Dendritic cell treated with granulocyte-macrophage colony-stimulating factor and Interleukin-4, amounts not matched to agents 40 ng/mL and 50 ng/mL, for 4 days (primary cell): ENCODE measurements around the gene RAP1GDS1.
"Not testable (repeated sequence)": the region's sequence is repeated elsewhere in the genome, so short reads cannot be mapped to it uniquely, and the experiment has no call there.

Source experiments
- H3K27ac Mint-ChIP-seq: one replicate; pipeline ENCODE4 v1.8.0; 2022; ENCODE audit warnings: mild to moderate bottlenecking, mixed read lengths
- H3K27me3 Mint-ChIP-seq: one replicate; pipeline ENCODE4 v1.8.0; 2022; ENCODE audit warnings: mild to moderate bottlenecking, mixed read lengths
- H3K36me3 Mint-ChIP-seq: one replicate; pipeline ENCODE4 v1.8.0; 2022; ENCODE audit warnings: low read depth, mixed read lengths
- H3K4me1 Mint-ChIP-seq: one replicate; pipeline ENCODE4 v1.8.0; 2022; ENCODE audit warnings: low read depth, mixed read lengths
- H3K4me3 Mint-ChIP-seq: one replicate; pipeline ENCODE4 v1.8.0; 2022; ENCODE audit warnings: mild to moderate bottlenecking, moderate library complexity, mixed read lengths
- H3K9me3 Mint-ChIP-seq: one replicate; pipeline ENCODE4 v1.8.0; 2022; ENCODE audit warnings: mixed read lengths
- intact Hi-C: fragments of 100-400 bp; cut with micrococcal nuclease; formaldehyde crosslinking; loops from one replicate; pipeline ENCODE4 v1.15.0; 2022

The RAP1GDS1 gene

DNA sequence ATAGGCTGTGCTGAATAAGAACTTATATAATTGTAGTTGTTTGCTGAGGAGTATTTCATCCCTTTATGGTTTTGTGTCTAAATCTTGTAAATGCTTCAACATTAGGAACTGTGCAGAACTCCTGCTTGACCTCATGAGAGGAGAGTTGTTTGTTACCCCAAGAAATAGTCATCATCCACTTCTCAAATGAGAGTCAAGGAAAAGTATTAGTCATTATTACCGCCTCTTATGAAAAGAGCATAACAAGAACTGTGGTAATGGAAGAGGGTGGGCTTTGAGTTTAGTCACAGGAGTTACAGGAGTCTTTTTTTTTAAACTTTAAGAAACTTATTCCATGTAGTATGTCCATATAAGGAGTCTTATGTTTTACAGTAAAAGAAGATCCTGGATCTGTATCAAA, 132.9 kb downstream of the RAP1GDS1 start:
- H3K9me3 Mint-ChIP-seq, result peaks cover 13% of the 10 kb centered on the region
- H3K27me3 Mint-ChIP-seq, result no peaks in the 10 kb centered on the region
- no peak overlapping the region for H3K4me3 Mint-ChIP-seq
- no peaks in the 10 kb centered on the region for H3K4me1 Mint-ChIP-seq
- H3K27ac Mint-ChIP-seq, result no peak overlapping the region
- intact Hi-C loops, result no loop called here
- peaks cover 50% of the 10 kb centered on the region for H3K36me3 Mint-ChIP-seq

DNA sequence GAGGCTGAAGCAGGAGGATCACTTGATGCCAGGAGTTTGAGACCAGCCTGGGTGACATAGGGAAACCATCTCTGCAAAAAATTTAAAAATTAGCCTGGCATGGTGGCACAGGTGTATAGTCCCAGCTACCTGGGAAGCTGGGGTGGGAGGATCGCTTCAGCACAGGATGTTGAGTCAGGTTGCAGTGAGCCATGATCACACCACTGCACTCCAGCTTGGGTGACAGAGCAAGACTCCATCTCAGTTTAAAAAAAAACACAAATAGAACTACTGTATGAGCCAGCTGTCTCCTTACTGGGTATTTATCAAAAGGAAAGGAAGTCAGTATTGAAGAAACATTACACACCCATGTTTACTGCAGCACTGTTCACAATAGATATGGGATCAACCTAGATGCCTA, 138.7 kb downstream of the RAP1GDS1 start:
- Mint-ChIP-seq H3K4me3 (no peak overlapping the region), H3K4me1 (no peaks in the 10 kb centered on the region), H3K27ac (no peak overlapping the region), H3K27me3 (no peaks in the 10 kb centered on the region), H3K9me3 (peaks cover 16% of the 10 kb centered on the region), H3K36me3 (peaks cover 22% of the 10 kb centered on the region)
- intact Hi-C loops, result no loop called here

DNA sequence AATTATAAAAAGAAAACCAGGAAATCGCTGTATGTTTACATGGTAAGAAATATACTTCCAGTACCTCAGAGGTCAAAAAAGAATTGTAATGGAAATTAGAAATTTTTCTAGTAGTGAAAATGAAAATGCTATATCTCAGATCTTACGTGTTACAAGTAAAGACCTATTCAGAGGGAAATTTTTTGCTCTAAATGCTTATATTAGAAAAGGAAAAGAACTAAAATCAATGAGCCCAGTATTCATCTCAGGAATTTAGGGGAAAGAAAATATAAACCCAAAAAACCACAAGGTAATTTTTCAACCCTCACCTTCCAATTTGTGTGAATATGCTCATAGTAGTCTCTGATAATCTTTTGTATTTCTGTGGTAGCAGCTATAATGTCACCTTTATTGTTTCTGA, 145.6 kb downstream of the RAP1GDS1 start:
- H3K27ac Mint-ChIP-seq, result no peak overlapping the region
- H3K9me3 Mint-ChIP-seq, result no peaks in the 10 kb centered on the region
- no peak overlapping the region for H3K4me3 Mint-ChIP-seq
- intact Hi-C loops, result no loop called here
- H3K4me1 Mint-ChIP-seq, result no peaks in the 10 kb centered on the region
- H3K27me3 Mint-ChIP-seq, result no peaks in the 10 kb centered on the region
- peaks cover 46% of the 10 kb centered on the region for H3K36me3 Mint-ChIP-seq

DNA sequence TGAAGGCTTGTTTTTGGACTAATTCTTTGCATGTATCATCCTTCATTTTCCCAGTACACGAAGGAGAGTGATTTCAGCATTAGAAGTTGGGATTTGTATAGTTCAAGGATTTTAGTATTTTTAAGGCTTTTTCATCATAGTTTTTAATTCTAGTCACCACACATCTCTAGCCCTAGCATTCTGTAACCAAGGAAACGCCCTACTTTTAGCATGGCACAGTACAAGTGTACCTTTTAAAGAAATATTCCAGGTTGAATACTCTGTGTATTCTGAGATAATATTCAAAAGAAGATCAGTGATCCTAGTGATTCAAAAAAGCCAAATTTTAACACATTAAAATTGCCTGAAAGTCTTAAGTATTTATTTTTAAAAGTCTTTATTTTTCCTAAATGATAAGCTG, 150.5 kb downstream of the RAP1GDS1 start:
- Mint-ChIP-seq H3K4me3 (no peak overlapping the region), H3K36me3 (peaks cover 53% of the 10 kb centered on the region), H3K9me3 (peaks cover 13% of the 10 kb centered on the region), H3K27ac (no peak overlapping the region), H3K4me1 (no peaks in the 10 kb centered on the region), H3K27me3 (no peaks in the 10 kb centered on the region)
- intact Hi-C loops, result no loop called here

DNA sequence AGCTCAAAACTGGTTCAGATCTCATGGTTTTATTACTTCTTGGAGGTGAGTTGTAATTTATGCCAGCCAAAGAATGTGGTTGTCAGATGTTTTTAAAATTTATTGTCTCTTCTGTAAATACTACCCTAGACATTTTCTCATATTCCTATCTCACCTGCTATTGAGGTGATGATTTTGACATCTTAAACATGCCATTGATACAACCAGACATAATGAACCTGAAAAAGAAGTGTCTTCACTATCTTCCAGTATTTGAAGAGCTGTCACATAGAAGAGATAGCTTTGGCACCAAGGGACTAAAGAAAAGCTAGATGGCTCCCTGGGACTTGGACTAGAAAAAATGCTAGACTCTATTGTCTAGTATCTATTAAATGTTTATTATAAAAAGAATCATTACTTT, 155.7 kb downstream of the RAP1GDS1 start:
- H3K36me3 Mint-ChIP-seq, result peaks cover 55% of the 10 kb centered on the region
- intact Hi-C loops, result no loop called here
- no peaks in the 10 kb centered on the region for H3K4me1 Mint-ChIP-seq
- no peaks in the 10 kb centered on the region for H3K27me3 Mint-ChIP-seq
- peaks cover 13% of the 10 kb centered on the region for H3K9me3 Mint-ChIP-seq
- H3K27ac Mint-ChIP-seq, result no peak overlapping the region
- no peak overlapping the region for H3K4me3 Mint-ChIP-seq

DNA sequence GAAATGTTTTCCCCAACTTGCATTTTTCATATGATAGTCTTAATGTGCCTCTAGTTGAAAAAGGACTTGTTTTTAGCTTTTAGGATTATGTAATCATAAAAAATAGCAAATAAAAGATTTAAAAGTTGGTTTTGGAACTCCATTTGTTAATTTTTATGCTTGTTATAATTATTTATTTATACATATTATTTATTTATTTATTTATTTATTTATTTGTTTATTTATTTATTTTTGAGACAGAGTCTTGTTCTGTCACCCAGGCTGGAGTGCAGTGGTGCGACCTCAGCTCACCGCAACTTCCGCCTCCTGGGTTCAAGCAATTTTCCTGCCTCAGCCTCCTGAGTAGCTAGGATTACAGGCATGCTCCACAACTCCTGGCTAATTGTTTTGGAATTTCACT, 159.0 kb downstream of the RAP1GDS1 start:
- H3K4me3 Mint-ChIP-seq, H3K27ac Mint-ChIP-seq, intact Hi-C loops, H3K27me3 Mint-ChIP-seq, H3K4me1 Mint-ChIP-seq: not testable (repeated sequence)
- Mint-ChIP-seq H3K36me3 (peaks cover 68% of the 10 kb centered on the region), H3K9me3 (peaks cover 23% of the 10 kb centered on the region)

DNA sequence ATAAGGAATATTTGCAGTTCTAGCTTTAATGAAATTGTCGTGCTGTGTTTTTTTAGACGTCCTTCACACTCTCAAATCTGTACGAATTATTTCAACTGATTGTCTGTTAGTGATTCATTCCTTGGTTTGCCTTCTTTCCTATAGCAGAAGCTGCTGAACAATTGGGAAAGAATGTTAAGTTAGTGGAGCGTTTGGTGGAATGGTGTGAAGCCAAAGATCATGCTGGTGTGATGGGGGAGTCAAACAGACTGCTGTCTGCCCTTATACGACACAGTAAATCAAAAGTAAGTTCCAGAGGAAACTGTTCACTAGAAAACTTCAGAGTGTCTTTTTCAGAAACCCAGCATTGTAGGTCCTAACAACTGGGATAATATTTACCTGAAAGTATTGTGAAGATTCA, 159.9 kb downstream of the RAP1GDS1 start:
- no peak overlapping the region for H3K27ac Mint-ChIP-seq
- intact Hi-C loops, result no loop called here
- no peaks in the 10 kb centered on the region for H3K4me1 Mint-ChIP-seq
- H3K9me3 Mint-ChIP-seq, result peaks cover 32% of the 10 kb centered on the region
- H3K36me3 Mint-ChIP-seq, result peaks cover 72% of the 10 kb centered on the region
- no peaks in the 10 kb centered on the region for H3K27me3 Mint-ChIP-seq
- no peak overlapping the region for H3K4me3 Mint-ChIP-seq

DNA sequence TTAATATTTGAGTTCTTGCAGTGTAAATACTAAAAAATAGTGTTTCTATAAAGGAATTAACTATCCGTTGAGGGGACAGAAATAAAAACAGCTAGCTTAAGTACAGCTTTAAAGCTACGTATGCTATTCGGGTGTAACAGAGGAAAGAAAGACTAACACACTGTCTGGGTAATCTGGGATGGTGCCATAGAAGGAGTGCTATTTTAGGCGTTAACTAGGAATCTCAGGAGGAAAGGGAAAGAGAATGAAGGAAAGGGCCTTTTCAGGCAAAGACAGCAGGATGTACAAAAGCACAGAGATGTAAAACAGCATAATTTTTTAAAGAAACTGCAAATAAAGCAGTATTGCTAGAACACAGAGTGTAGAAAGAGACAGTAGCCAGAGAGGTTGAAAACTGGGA, 161.8 kb downstream of the RAP1GDS1 start:
- no peak overlapping the region for H3K27ac Mint-ChIP-seq
- H3K9me3 Mint-ChIP-seq, result peaks cover 51% of the 10 kb centered on the region
- peaks cover 62% of the 10 kb centered on the region for H3K36me3 Mint-ChIP-seq
- H3K4me3 Mint-ChIP-seq, result no peak overlapping the region
- H3K27me3 Mint-ChIP-seq, result no peaks in the 10 kb centered on the region
- H3K4me1 Mint-ChIP-seq, result no peaks in the 10 kb centered on the region
- intact Hi-C loops, result no loop called here

DNA sequence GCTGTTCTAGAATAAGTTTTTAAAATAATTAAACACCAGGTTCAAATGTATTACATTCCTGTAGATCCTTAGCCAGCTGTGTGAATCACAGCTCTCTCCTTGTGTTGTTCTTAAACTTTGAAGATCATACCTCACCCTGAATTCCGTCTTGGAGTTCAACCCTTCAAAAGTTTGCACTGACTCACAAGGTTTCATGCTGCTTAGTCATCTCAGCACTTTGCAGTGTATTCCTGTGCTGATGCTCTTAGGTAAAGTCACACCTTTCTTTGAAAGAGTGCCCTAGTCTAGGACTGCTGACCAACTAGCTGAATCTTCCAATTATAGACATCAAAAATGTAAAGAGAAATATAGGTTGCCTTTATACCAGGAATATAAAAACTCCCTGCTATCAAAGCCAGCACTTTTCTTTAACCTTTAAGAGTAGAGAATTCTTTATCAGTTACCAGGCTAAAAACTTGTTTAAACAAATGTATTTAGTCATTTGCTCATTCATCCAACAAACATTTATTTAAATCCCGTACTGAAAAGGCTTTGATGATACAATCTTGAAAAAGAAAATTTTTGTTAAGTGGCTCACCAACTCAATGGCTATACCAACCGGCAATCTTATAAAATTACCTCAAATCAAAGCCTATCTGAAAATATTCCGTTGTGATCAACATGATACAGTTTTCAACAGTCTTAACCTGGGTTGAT, 169.7 kb downstream of the RAP1GDS1 start:
- Mint-ChIP-seq H3K36me3 (peaks cover 22% of the 10 kb centered on the region), H3K4me3 (no peak overlapping the region), H3K27ac (no peak overlapping the region), H3K27me3 (no peaks in the 10 kb centered on the region), H3K4me1 (no peaks in the 10 kb centered on the region), H3K9me3 (peaks cover 35% of the 10 kb centered on the region)
- intact Hi-C loops, result no loop called here

DNA sequence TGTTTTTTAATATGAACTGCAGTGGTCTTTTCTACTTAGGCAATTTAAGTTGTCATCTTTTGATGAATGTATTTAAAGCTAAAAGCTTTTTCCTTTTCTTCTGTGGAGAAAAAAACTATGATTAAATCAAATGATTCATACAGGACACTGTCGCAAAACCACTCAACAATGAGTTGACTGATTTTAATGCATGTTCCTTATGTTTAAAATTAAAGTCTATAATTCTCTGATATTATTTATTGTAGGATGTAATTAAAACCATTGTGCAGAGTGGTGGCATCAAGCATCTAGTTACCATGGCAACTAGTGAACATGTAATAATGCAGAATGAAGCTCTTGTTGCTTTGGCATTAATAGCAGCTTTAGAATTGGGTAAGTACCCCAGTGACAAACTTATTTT, 172.5 kb downstream of the RAP1GDS1 start:
- peaks cover 9% of the 10 kb centered on the region for H3K9me3 Mint-ChIP-seq
- intact Hi-C loops, result no loop called here

DNA sequence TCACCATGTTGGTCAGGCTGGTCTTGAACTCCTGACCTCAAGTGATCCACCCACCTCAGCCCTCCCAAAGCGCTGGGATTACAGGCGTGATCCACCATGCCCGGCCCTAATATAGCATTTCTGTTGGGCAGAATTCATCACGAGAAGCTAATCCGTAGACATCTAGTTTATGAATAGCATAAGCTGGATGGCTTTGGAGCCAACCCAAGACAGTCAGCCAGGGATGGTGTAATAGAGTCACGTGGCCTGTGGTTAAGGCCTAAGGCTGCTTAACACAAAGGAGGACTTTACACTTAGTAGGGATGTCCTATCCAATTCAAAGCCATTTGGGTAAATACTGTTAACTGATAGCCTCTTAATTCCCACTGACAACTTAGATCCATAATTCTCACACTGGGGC, 173.6 kb downstream of the RAP1GDS1 start:
- Mint-ChIP-seq H3K27me3 (no peaks in the 10 kb centered on the region), H3K9me3 (peaks cover 9% of the 10 kb centered on the region), H3K4me1 (no peaks in the 10 kb centered on the region), H3K4me3 (no peak overlapping the region), H3K36me3 (peaks cover 51% of the 10 kb centered on the region), H3K27ac (no peak overlapping the region)
- intact Hi-C loops, result no loop called here

More for the DNA sequence above, 172.5 kb downstream of the RAP1GDS1 start:
- Mint-ChIP-seq H3K27ac (no peak overlapping the region), H3K27me3 (no peaks in the 10 kb centered on the region), H3K4me3 (no peak overlapping the region), H3K4me1 (no peaks in the 10 kb centered on the region), H3K36me3 (peaks cover 44% of the 10 kb centered on the region)

DNA sequence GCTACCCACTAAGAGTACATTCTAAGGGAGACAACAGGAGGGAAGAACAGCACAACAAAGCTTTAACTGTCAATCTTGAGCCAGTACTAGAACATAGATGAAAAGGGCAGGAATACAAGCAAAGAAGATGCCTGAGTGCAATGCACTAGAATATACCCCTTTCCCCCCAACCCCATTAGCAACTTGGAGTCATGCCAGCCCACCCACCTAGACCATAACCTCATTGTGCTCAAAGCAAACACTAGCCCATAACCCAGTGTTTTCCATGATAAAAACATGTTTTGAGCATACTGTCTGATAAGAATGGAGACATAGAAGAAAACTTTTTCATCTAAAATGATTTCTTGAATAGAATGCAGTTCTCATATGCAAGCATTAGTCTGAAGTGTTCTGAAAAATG, 183.2 kb downstream of the RAP1GDS1 start:
- Mint-ChIP-seq H3K4me3 (no peak overlapping the region), H3K27ac (no peak overlapping the region), H3K4me1 (peaks cover 24% of the 10 kb centered on the region), H3K27me3 (no peaks in the 10 kb centered on the region), H3K36me3 (peaks cover 52% of the 10 kb centered on the region), H3K9me3 (no peaks in the 10 kb centered on the region)
- intact Hi-C loops, result loop anchor here (10.0 kb wide), 1 partner anchor 290 kb away; no protein-coding TSS in a partner anchor

DNA sequence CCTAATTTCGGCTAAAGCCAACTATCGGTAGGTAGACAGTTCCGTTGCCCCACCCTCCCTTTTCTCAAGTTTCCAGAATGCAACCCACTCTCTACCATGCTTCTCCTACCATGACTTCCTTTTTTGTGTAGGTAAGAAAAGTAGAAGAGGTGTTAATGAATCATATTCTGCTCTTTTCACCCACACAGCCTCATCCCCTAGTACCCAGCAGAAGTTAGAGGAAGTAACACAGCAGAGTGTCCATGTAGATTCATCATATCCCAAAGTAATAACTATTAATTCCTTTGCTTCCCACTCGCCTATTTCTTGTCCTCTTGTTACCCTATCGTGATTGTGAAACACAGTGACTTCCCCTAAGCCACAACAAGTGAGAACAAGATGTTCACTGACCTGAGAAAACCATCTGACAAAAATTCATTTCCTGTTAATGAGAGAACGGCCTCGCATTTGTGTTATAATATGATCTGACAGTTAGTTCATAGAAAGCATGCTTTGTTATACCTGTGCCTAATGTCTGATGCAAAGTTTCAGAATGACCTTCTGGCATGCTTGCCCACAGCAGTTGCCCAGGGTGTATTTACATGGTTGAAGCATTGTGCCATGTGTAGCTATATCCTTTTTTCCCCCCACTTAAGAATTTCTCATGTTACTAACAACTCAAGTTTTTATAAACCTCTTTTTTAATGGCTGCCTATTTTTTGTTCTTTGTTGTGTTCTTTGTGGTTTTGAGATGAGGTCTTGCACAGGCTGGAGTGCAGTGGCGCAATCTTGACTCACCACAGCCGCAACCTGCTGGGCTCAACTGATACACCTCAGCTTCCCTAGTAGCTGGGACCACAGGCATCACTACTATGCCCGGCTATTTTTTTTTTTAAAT, 185.6 kb downstream of the RAP1GDS1 start:
- Mint-ChIP-seq H3K9me3 (no peaks in the 10 kb centered on the region), H3K4me3 (no peak overlapping the region), H3K27ac (no peak overlapping the region), H3K36me3 (peaks cover 29% of the 10 kb centered on the region), H3K27me3 (no peaks in the 10 kb centered on the region), H3K4me1 (peaks cover 24% of the 10 kb centered on the region)
- intact Hi-C loops, result loop anchor here (10.0 kb wide), 1 partner anchor 292 kb away; no protein-coding TSS in a partner anchor

DNA sequence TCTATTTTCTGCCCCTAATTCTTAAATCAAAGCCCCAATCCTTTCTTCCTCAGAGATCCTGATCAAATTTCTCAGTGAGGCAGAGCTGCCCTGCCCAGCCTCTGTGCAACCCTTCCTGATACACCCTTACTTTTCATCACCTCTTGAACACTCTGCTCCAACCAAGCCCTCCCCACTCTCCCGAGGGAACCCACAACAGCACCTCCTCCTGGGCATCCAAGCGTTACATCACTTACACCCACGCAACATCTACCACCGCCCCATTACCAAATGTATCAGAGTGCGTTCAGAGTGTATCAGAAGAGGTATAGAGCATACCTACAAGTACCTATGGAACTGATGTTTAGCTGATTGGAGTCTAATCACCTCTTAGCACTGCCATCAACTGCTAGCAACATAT, 186.5 kb downstream of the RAP1GDS1 start:
- peaks cover 24% of the 10 kb centered on the region for H3K4me1 Mint-ChIP-seq
- no peak overlapping the region for H3K4me3 Mint-ChIP-seq
- no peak overlapping the region for H3K27ac Mint-ChIP-seq
- intact Hi-C loops, result loop anchor here (10.0 kb wide), 1 partner anchor 293 kb away; no protein-coding TSS in a partner anchor
- no peaks in the 10 kb centered on the region for H3K27me3 Mint-ChIP-seq
- H3K36me3 Mint-ChIP-seq, result peaks cover 20% of the 10 kb centered on the region
- no peaks in the 10 kb centered on the region for H3K9me3 Mint-ChIP-seq
